Ectodermal cell (in vitro differentiated cells): ENCODE data around the gene CAMK2G.

ENCODE experiments used
- H3K27ac ChIP-seq: 2 replicates; pipeline ENCODE4 v1.7.0; 2013; ENCODE audit warnings: mild to moderate bottlenecking, low read depth, low read length; ENCODE audit not compliant: insufficient read depth, poor library complexity, severe bottlenecking
- H3K27me3 ChIP-seq: 2 replicates; pipeline ENCODE4 v1.7.0; 2013; ENCODE audit warnings: mild to moderate bottlenecking, low read length; ENCODE audit not compliant: insufficient read depth, control insufficient read depth, poor library complexity, severe bottlenecking
- H3K36me3 ChIP-seq: one replicate; pipeline ENCODE4 v1.7.0; 2013; ENCODE audit warnings: low read length; ENCODE audit not compliant: control insufficient read depth, insufficient read depth
- H3K4me1 ChIP-seq: one replicate; pipeline ENCODE4 v1.7.0; 2013; ENCODE audit warnings: low read length; ENCODE audit not compliant: control insufficient read depth, insufficient read depth
- H3K4me3 ChIP-seq: 2 replicates; pipeline ENCODE4 v1.7.0; 2013; ENCODE audit warnings: low read depth, low read length, control low read depth; ENCODE audit not compliant: insufficient read depth
- H3K9me3 ChIP-seq: 2 replicates; pipeline ENCODE4 v1.7.0; 2013; ENCODE audit warnings: mild to moderate bottlenecking, low read length, moderate library complexity; ENCODE audit not compliant: control insufficient read depth
- WGBS, 2 experiments: methylation state at CpG; one replicate each; pipeline ENCODE4 v1.1.7; 2013; ENCODE audit warnings: missing lambda C conversion rate in 2 of 2; 5-methylcytosine and 5-hydroxymethylcytosine counted together

CAMK2G gene

DNA sequence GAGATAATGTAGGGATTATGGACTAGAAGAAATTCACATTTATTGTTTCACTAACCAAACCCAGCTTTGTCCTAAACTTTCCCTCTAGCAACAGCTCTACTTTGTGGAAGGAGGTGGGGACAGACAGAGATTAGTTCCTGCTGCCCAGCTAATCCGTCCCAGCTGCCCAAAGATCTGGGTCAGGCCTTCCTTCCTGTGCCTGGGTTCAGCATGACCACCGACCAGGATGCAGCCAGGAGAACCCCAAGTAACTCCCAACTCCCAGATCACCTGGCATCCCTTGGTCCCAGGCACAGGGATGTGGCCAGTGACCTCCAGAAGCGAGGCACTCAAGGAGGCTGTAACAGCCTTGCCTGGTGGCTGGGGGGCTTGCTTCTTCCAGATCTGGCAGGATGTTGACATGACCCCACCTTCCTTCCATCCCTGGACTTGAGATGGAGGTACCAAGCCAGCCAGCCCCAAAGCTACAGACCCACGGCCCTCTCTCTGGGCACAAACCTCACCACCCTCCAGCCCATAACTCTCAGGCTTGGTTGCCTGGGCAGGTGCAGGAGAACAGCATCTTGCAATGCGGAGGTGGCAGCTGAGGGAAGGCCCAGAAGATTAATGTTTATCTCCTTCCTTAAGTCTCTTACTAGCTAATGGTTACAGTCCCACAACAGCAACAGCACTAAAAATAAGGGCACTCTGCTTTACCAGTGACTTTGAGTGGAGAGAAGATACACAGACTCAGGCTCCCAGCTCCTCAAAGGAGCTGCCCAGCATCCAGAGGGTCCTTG lies 11.1 kb downstream of the CAMK2G start:
- H3K9me3 ChIP-seq, result no peaks in the 10 kb centered on the region
- H3K4me3 ChIP-seq, result no peak overlapping the region
- H3K27me3 ChIP-seq, result no peaks in the 10 kb centered on the region
- 87 to 92% methylated on average over 5 of the region's 5 CpGs for WGBS, 2 experiments
- peaks cover 3% of the 10 kb centered on the region for H3K36me3 ChIP-seq
- H3K27ac ChIP-seq, result no peak overlapping the region
- H3K4me1 ChIP-seq, result peaks cover 7% of the 10 kb centered on the region

DNA sequence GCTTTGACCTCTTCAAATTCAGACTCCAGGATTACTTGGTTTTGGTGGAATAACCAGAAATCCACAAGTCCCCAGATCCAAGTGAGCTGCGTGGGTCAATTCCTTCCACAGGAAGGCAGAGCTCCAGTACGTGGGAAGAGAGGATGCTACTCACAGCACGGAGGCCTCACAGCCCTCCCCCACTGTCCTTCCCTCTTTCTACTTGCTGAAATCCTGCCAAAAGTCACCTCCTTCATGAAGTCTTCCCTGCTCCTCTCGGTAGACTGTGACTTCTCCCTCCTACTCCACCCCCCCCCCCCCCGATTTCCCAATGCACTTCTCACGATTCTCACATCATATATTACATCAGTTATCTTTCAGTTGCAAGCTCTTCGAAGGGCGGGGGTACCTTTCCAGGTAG lies 12.3 kb downstream of the CAMK2G start:
- WGBS, 2 experiments, result 87 to 95% methylated on average over 6 of the region's 8 CpGs
- Histone ChIP-seq H3K27ac (no peak overlapping the region), H3K9me3 (no peaks in the 10 kb centered on the region), H3K27me3 (no peaks in the 10 kb centered on the region), H3K4me3 (no peak overlapping the region), H3K4me1 (peaks cover 3% of the 10 kb centered on the region), H3K36me3 (peaks cover 3% of the 10 kb centered on the region)

DNA sequence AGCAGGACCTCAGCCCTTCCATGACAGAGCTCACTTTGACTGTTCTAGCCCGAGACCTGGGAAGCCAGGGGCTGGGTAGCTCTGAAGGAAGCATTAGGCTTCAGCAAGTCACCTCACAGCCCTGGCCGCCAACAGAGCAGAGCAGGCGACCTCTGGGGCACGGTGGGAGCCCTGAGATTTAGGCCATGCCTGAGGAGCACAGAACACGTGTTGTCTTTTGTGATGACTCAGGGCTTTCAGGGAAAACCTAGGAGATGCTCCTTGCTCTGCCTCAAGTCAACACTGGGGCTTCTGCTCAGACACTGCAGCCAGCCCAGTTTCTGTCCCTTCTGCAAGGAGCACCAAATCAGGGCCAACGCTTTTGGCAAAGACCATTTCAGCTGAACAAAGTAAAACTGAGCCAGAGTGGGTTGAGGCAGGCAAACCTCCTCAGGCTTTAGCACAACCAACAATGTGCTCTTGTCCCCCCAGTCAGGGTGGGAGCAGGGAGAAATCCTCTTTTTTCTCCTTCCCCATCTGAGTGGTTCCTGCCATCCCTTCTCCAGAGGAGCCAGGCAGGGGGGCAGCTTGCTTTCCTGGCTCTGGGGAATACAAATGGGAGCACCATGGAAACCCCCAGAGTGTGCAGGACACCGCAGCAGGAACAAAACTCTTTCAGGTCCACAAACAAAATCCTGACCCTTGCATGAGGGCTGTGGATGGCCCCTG lies 14.4 kb downstream of the CAMK2G start:
- H3K27me3 ChIP-seq, result no peaks in the 10 kb centered on the region
- H3K9me3 ChIP-seq, result no peaks in the 10 kb centered on the region
- peaks cover 3% of the 10 kb centered on the region for H3K4me1 ChIP-seq
- peaks cover 2% of the 10 kb centered on the region for H3K36me3 ChIP-seq
- 94 to 95% methylated on average over 7 of the region's 7 CpGs for WGBS, 2 experiments
- no peak overlapping the region for H3K4me3 ChIP-seq
- no peak overlapping the region for H3K27ac ChIP-seq

DNA sequence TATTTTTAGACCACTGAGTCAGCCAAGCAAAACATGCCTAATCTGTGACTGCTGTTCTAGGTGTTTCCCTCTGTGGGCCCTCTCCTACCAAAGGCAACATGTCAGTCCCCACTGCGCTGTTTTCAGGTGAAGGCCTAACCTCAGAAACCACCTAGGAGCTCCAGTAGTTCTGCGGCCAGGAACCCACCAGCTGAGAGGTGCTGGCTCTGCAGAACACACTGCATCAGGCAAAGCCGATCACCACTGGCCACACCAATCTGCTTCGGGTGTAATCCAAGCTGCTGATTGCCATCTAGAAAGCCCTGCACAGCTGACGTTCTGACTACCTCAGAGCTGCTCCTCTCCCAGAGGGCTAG lies 14.9 kb downstream of the CAMK2G start:
- no peaks in the 10 kb centered on the region for H3K36me3 ChIP-seq
- H3K4me1 ChIP-seq, result peaks cover 3% of the 10 kb centered on the region
- no peaks in the 10 kb centered on the region for H3K9me3 ChIP-seq
- H3K27me3 ChIP-seq, result no peaks in the 10 kb centered on the region
- WGBS, 2 experiments, result 93 to 96% methylated on average over 5 of the region's 5 CpGs
- no peak overlapping the region for H3K27ac ChIP-seq
- H3K4me3 ChIP-seq, result no peak overlapping the region

DNA sequence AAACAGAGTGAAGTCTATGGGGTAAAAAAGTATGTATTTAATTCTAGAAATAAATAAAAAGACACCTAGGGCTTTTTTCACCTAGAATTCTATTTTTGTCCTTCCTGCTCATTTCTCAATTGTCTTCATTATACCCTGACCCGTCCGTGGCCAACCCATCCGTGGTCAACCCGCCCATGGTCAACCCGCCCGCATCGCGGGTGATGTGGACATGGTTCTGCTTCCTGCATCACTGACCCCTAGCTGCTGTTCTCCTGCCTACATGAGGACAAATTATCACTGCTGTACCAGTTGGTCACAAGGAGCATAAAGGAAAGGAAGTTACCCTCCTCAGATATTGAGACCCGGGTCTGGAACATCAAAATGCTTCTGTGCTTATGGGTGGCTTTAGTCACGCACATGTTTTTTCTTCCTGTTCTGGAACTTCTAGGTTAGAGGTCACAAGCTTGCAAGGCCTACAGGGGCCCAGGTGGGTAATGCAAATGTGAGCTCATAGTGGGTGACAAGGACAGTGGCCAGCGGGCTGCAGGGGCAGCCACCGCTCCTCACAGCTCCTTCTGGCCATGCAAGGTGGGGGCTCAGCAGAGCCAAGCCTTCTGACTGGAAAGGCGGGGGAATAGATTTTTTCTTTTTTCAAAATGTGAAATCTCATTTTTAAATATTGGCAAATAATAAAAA lies 15.5 kb downstream of the CAMK2G start:
- 96 to 97% methylated on average over 12 to 13 of the region's 13 CpGs for WGBS, 2 experiments
- Histone ChIP-seq H3K4me3 (no peak overlapping the region), H3K36me3 (no peaks in the 10 kb centered on the region), H3K9me3 (no peaks in the 10 kb centered on the region), H3K4me1 (peaks cover 3% of the 10 kb centered on the region), H3K27me3 (no peaks in the 10 kb centered on the region), H3K27ac (no peak overlapping the region)

DNA sequence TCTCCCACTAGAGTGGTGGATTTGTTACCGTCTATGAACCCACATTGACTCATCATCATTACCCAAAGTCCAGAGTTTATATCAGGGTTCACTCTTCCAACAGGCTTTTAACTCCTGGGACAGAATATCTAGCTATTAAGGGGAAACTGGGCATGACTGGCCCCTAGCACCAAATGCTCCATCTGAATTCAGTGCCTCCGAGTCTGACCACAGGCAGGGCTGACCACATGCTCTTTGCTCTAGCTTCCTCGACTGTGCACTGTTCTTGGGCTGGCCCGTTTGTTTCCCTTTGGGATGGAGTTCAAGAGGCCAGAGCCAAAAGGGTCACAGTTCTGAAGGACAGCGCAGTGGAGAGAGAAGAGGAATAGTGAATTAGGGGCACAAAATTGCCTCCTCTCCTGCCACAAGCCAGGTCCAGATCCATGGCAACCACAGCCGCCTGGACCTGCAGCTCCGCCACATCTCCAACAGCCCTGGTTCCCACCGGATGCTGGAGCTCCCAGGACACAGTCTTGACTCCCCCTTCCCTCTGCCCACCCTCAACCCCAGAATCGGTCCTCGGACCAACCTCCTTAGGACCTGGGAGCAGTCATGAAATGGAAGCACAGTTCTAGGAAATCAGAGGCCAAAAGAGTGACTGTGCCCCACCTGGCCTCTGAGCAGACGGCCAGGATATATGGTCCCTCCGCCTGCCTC lies 16.2 kb downstream of the CAMK2G start:
- Histone ChIP-seq H3K27ac (no peak overlapping the region), H3K36me3 (no peaks in the 10 kb centered on the region), H3K4me3 (no peak overlapping the region), H3K4me1 (peaks cover 7% of the 10 kb centered on the region), H3K27me3 (no peaks in the 10 kb centered on the region), H3K9me3 (no peaks in the 10 kb centered on the region)
- 94 to 95% methylated on average over 12 of the region's 12 CpGs for WGBS, 2 experiments

DNA sequence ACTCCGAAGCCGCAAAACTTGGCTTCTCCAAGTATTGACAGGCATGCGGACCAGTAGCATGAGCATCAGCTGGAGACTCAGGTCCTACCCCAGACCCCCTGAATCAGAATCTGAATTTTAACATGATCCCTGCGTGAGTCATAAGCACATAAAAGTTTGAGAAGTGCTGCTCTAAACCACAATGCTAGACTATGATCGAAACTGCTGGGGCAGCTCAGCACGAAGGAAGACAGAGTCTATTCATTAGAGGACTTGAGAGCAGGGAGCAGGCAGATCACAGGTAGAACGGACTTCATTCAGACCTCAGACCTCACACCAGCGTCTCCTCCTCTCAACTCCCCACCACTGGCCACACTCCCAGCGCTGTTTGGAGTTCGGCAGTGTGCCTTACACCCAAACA lies 16.9 kb downstream of the CAMK2G start:
- peaks cover 9% of the 10 kb centered on the region for H3K4me1 ChIP-seq
- H3K27ac ChIP-seq, result no peak overlapping the region
- no peaks in the 10 kb centered on the region for H3K27me3 ChIP-seq
- H3K9me3 ChIP-seq, result no peaks in the 10 kb centered on the region
- H3K36me3 ChIP-seq, result no peaks in the 10 kb centered on the region
- H3K4me3 ChIP-seq, result no peak overlapping the region
- 85 to 88% methylated on average over 8 to 10 of the region's 10 CpGs for WGBS, 2 experiments

DNA sequence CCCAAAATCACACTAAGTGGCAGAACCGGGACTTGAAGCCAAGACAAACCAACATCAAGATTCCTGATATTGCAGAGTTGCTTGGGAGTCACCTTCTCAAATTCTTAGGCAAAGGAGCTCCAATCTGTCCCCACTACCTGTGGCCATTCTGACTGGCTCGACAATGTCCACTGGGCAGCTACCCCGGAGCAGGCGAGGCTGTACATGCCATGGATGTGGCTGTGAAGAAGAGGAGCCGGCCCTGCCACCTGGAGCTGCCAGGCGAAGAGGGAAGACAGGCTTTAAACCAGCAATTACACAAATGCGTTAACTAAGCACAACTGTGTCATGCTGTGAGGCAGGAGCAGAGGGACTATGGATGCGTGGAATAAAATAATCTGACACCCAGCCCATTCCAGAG lies 18.1 kb downstream of the CAMK2G start:
- Histone ChIP-seq H3K9me3 (no peaks in the 10 kb centered on the region), H3K27me3 (no peaks in the 10 kb centered on the region), H3K27ac (no peak overlapping the region), H3K4me3 (no peak overlapping the region), H3K4me1 (peaks cover 12% of the 10 kb centered on the region), H3K36me3 (no peaks in the 10 kb centered on the region)
- 89 to 91% methylated on average over 8 of the region's 8 CpGs for WGBS, 2 experiments

DNA sequence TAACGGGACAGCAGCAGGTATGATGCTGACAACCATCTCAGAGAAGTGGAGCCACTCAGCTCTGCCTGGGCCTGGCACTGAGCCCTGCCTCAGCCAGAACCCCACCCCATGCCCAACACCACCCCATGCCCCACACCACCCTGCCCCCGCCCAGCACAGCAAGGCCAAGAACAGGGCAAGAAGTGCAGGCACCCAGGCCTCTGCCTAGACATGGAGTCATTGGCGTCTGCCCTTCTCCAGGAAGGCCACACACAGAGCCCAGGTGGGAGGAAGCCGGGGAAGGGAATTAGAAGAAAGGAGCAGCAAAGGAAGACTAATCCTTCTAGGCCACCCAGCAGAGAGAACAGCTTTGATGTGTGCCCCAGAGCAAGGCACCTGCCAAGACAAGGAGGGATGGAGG lies 18.9 kb downstream of the CAMK2G start:
- no peaks in the 10 kb centered on the region for H3K36me3 ChIP-seq
- H3K4me3 ChIP-seq, result no peak overlapping the region
- no peak overlapping the region for H3K27ac ChIP-seq
- WGBS, 2 experiments, result 79 to 80% methylated on average over 4 of the region's 4 CpGs
- no peaks in the 10 kb centered on the region for H3K27me3 ChIP-seq
- H3K4me1 ChIP-seq, result peaks cover 19% of the 10 kb centered on the region
- no peaks in the 10 kb centered on the region for H3K9me3 ChIP-seq

DNA sequence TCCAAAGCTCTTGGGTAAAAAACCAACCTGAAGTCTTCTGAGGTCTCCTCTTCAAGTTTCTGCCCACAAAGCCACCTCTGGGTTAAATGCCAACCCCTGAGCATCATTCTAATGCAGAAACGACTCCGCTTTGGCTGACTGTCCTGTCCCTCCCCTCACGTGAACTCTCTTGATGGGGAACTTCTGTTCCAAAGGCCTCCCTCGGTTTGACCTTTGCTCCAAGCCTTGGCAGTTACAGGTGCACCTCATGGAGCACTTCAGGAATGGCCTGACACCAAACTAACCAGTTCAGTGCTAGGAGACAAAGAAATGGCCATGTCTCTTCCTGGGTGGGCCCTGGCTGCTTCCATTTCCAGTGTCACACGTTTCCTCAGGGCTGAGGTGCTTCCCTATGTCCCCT lies 20.0 kb downstream of the CAMK2G start:
- no peaks in the 10 kb centered on the region for H3K36me3 ChIP-seq
- no peaks in the 10 kb centered on the region for H3K27me3 ChIP-seq
- H3K4me3 ChIP-seq, result no peak overlapping the region
- H3K27ac ChIP-seq, result no peak overlapping the region
- 64% methylated on average over 5 of the region's 5 CpGs for WGBS, 2 experiments
- H3K4me1 ChIP-seq, result peaks cover 19% of the 10 kb centered on the region
- H3K9me3 ChIP-seq, result no peaks in the 10 kb centered on the region
